RWPE1 (cell line): ENCODE measurements around the gene DGKQ.

Experiments used
- CTCF ChIA-PET: fragments of 350-600 bp; sonication (Branson Sonifier 250); formaldehyde crosslinking; extraction: SDS; loops from one replicate; lab custom pipeline; 2021; lab: Yijun Ruan, JAX
- POLR2A ChIA-PET: fragments of 400-600 bp; formaldehyde crosslinking; extraction: SDS; loops from one replicate; lab custom pipeline; 2020; ENCODE audit warnings: antibody characterized with exemption; ENCODE audit not compliant: low non-redundant PET; lab: Yijun Ruan, JAX
- DNase-seq: peaks from one replicate; pipeline ENCODE4 v3.0.0; 2012; ENCODE audit warnings: low spot score
- H3K27ac ChIP-seq: fragments of 450-650 bp; 2 replicates; pipeline ENCODE4 v1.5.1; 2017
- CTCF ChIP-seq: fragments of 450-650 bp; conservative IDR thresholded peaks from 2 replicates; pipeline ENCODE4 v1.5.1; 2017; ENCODE audit warnings: low read depth, mild to moderate bottlenecking

The DGKQ gene

GRCh38 chr4:968621-969394 lies 4.6 kb downstream of the DGKQ start:
- POLR2A ChIA-PET, result no interaction called here
- CTCF ChIA-PET, result no interaction called here
- no peak for DNase-seq
- H3K27ac ChIP-seq, result no peak overlapping the region
- no peak for TF ChIP-seq CTCF

GRCh38 chr4:968221-968620 lies 5.1 kb downstream of the DGKQ start:
- TF ChIP-seq CTCF, result no peak
- POLR2A ChIA-PET, result no interaction called here
- CTCF ChIA-PET, result no interaction called here
- no peak overlapping the region for H3K27ac ChIP-seq
- DNase-seq, result no peak

- no peak overlapping the region for H3K27ac ChIP-seq
- DNase-seq, result no peak
- ChIA-PET CTCF (no interaction called here), POLR2A (no interaction called here)
- no peak for TF ChIP-seq CTCF
These were observed 6.0 kb downstream of the DGKQ start for GRCh38 chr4:967113-968104.

GRCh38 chr4:966266-967112 lies 6.9 kb downstream of the DGKQ start:
- ChIA-PET CTCF (no interaction called here), POLR2A (no interaction called here)
- TF ChIP-seq CTCF, result no peak
- H3K27ac ChIP-seq, result no peak overlapping the region
- DNase-seq, result no peak

- DNase-seq, result no peak
- no peak for TF ChIP-seq CTCF
- ChIA-PET CTCF (no interaction called here), POLR2A (no interaction called here)
- no peak overlapping the region for H3K27ac ChIP-seq
These were observed 7.6 kb downstream of the DGKQ start for GRCh38 chr4:965766-966134.
